ENCODE measurements around the gene CTDSPL. TPM values are rescaled to one million over a fixed set of nuclear protein-coding genes. Genes with fewer than 3 reads are reported as not detected.

CTDSPL gene
- total RNA-seq, 1 experiment from 2014 or later: 124 TPM

GRCh38 chr3:38017445-38018295 lies 156.0 kb downstream of the CTDSPL start:
- Histone ChIP-seq H3K4me2 (no peak overlapping the region), H3F3A (ENCODE audit: insufficient read depth, low read depth) (no peaks in the 10 kb centered on the region), H3K4me3 (no peak overlapping the region), H3K27ac (no peak overlapping the region), H2AFZ (no peak overlapping the region), H3K36me3 (ENCODE audit: low read depth) (no peaks in the 10 kb centered on the region), H3K4me1 (replicated peaks; ENCODE audit: insufficient read depth) (no peaks in the 10 kb centered on the region), H3K9me2 (ENCODE audit: insufficient read depth) (no peaks in the 10 kb centered on the region), H3K79me2 (ENCODE audit: low read depth) (no peaks in the 10 kb centered on the region), H3K9me3 (ENCODE audit: insufficient read depth, low read depth) (no peaks in the 10 kb centered on the region), H4K20me1 (ENCODE audit: insufficient read depth) (no peaks in the 10 kb centered on the region), H3K27me3 (ENCODE audit: insufficient read depth, low read depth) (no peaks in the 10 kb centered on the region)
- intact Hi-C loops (cut with micrococcal nuclease; ENCODE audit: unreplicated experiment): no loop called here
- DNase-seq: no peak
- no TSS peak for BruUV-seq (replicated peaks)
- CTCF ChIA-PET: interaction anchor here (0.6 kb wide), 1 partner anchor 625 kb away, joined by 3 read pairs; no protein-coding TSS in a partner anchor
- POLR2A ChIA-PET (ENCODE audit: unreplicated experiment): no interaction called here
- no peak for TF ChIP-seq CTCF (conservative IDR thresholded peaks at IDR 0.05)
- TF ChIP-seq EZH2 (IDR thresholded peaks at IDR 0.05; ENCODE audit: low read depth): no peak

GRCh38 chr3:38018296-38019266 lies 156.9 kb downstream of the CTDSPL start:
- ChIA-PET POLR2A (ENCODE audit: unreplicated experiment) (no interaction called here), CTCF (no interaction called here)
- Histone ChIP-seq H3F3A (ENCODE audit: insufficient read depth, low read depth) (no peaks in the 10 kb centered on the region; the same call in 1 of the 2 replicates), H4K20me1 (ENCODE audit: insufficient read depth) (no peaks in the 10 kb centered on the region), H3K9me3 (ENCODE audit: insufficient read depth, low read depth) (no peaks in the 10 kb centered on the region), H3K4me1 (replicated peaks; ENCODE audit: insufficient read depth) (no peaks in the 10 kb centered on the region), H2AFZ (no peak overlapping the region), H3K27me3 (ENCODE audit: insufficient read depth, low read depth) (no peaks in the 10 kb centered on the region), H3K79me2 (ENCODE audit: low read depth) (no peaks in the 10 kb centered on the region), H3K9me2 (ENCODE audit: insufficient read depth) (no peaks in the 10 kb centered on the region), H3K4me3 (no peak overlapping the region), H3K27ac (no peak overlapping the region), H3K36me3 (ENCODE audit: low read depth) (no peaks in the 10 kb centered on the region), H3K4me2 (no peak overlapping the region)
- no TSS peak for BruUV-seq (replicated peaks)
- no peak for DNase-seq
- intact Hi-C loops (cut with micrococcal nuclease; ENCODE audit: unreplicated experiment): no loop called here
- TF ChIP-seq EZH2 (IDR thresholded peaks at IDR 0.05; ENCODE audit: low read depth): no peak
- no peak for TF ChIP-seq CTCF (conservative IDR thresholded peaks at IDR 0.05)

- intact Hi-C loops (cut with micrococcal nuclease; ENCODE audit: unreplicated experiment): no loop called here
- no peak overlapping the region for H3K4me2 ChIP-seq
- BruUV-seq (replicated peaks): no TSS peak
- no peak overlapping the region for H2AFZ ChIP-seq
- CTCF ChIA-PET: no interaction called here
- no peaks in the 10 kb centered on the region for H3K36me3 ChIP-seq (ENCODE audit: low read depth)
- no peak overlapping the region for H3K4me3 ChIP-seq
- no peak for DNase-seq
- TF ChIP-seq CTCF (conservative IDR thresholded peaks at IDR 0.05) (no peak), EZH2 (IDR thresholded peaks at IDR 0.05; ENCODE audit: low read depth) (no peak)
- POLR2A ChIA-PET (ENCODE audit: unreplicated experiment): no interaction called here
- no peaks in the 10 kb centered on the region for H3K9me2 ChIP-seq (ENCODE audit: insufficient read depth)
- H3K27me3 ChIP-seq (ENCODE audit: insufficient read depth, low read depth): no peaks in the 10 kb centered on the region
- no peaks in the 10 kb centered on the region for H3K79me2 ChIP-seq (ENCODE audit: low read depth)
- peaks cover 5% of the 10 kb centered on the region; the same call in 1 of the 2 replicates for H3F3A ChIP-seq (ENCODE audit: insufficient read depth, low read depth)
- H3K27ac ChIP-seq: no peak overlapping the region
- H3K9me3 ChIP-seq (ENCODE audit: insufficient read depth, low read depth): no peaks in the 10 kb centered on the region
- H4K20me1 ChIP-seq (ENCODE audit: insufficient read depth): no peaks in the 10 kb centered on the region
- H3K4me1 ChIP-seq (replicated peaks; ENCODE audit: insufficient read depth): no peaks in the 10 kb centered on the region
These were observed 158.1 kb downstream of the CTDSPL start for GRCh38 chr3:38019658-38020341.

Data from PC-9 (cell line).